ENCODE results near the gene SSBP3.

DNA sequence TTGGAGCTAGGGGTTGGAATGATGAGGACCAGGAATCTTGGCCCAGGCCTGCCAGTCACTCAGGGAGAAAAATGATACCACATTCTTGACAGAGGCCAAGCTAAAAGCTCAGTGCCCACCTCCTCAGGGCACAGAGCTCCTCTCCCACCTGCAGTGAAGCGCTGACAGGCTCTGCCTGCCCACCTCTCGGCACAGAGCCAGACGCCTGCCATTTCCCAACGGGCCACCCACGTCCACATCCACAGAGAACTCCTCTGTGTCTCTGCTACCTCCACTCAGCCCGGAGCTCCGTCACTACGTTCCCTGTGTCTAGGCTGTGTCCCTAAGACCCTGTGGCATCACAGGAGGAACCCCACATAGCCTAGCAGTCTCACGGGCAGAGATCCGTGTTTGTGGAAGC, 145.4 kb downstream of the SSBP3 start:
- TF ChIP-seq, protein P1, sequence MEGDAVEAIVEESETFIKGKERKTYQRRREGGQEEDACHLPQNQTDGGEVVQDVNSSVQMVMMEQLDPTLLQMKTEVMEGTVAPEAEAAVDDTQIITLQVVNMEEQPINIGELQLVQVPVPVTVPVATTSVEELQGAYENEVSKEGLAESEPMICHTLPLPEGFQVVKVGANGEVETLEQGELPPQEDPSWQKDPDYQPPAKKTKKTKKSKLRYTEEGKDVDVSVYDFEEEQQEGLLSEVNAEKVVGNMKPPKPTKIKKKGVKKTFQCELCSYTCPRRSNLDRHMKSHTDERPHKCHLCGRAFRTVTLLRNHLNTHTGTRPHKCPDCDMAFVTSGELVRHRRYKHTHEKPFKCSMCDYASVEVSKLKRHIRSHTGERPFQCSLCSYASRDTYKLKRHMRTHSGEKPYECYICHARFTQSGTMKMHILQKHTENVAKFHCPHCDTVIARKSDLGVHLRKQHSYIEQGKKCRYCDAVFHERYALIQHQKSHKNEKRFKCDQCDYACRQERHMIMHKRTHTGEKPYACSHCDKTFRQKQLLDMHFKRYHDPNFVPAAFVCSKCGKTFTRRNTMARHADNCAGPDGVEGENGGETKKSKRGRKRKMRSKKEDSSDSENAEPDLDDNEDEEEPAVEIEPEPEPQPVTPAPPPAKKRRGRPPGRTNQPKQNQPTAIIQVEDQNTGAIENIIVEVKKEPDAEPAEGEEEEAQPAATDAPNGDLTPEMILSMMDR (IDR thresholded peaks at IDR 0.05): no peak
- TF ChIP-seq EP300 (IDR thresholded peaks at IDR 0.05): no peak
